ENCODE data around the gene AKNAD1. TPM values are rescaled to one million over a fixed set of nuclear protein-coding genes. Genes with fewer than 3 reads are reported as not detected.

The AKNAD1 gene
- total and polyA plus RNA-seq, 10 of the 15 experiments (the other 5 are each of a cell fraction or from before 2014, with no cell fraction given) = 0.05 to 0.13 (median 0.10) TPM; not detected in 7

DNA sequence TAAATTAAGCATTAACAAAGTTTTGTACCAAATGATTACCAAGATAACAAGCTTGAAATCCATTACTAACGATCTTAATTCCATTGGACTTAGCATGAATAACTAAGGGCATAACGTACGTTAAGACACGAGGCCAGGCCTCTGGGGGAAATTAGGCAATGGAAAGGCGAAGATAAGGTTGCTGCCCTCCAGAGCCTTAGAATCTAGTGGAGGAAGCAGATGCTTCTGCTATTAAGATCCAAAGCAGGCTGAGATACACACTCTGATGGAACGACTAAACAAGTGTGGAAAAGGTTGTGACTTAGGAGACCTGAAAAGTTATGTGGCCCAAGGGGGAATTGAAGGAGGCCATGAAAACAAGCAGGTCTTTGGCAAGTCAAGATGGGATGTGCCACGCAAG lies 6.0 kb downstream of the AKNAD1 start (continued):
- TF ChIP-seq FOS (IDR thresholded peaks at IDR 0.05; ENCODE audit: borderline replicate concordance, extremely low read depth, insufficient read length) (no peak), NBN (IDR thresholded peaks at IDR 0.05) (no peak)

DNA sequence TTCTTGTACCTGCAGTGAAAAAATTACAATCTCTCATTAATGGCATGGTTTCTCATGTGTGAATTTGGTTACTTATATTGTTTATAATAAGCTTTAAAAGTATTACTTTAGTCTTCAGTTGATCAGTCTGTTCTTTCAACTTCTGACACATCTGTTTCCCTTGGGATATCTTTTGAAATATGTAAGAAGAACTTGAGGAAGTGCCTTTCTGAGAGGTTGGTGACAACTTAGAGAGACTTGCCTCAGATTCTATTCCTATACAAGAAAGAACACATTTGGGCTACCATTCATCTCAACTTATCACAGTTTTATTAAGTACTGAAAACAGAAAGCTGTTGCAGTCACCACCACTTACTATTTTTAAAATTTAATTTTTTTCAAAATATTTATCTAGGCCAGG lies 8.1 kb downstream of the AKNAD1 start:
- no peak overlapping the region for H3K4me2 ChIP-seq (ENCODE audit: control insufficient read depth, insufficient read depth)
- DNase-seq (ENCODE audit: low read depth, low spot score) = no peak
- ChIA-PET CTCF (interaction anchor here (1.0 to 1.8 kb wide), 2 partner anchors 14 to 20 kb away, joined by 3 to 6 read pairs; no protein-coding TSS in a partner anchor), SMC1A (ENCODE audit: uncharacterized antibody, unreplicated experiment) (no interaction called here), POLR2A (no interaction called here), RAD21 (ENCODE audit: unreplicated experiment) (no interaction called here)
- no peak for ATAC-seq
- TF ChIP-seq GABPA (IDR thresholded peaks at IDR 0.05; ENCODE audit: low read depth) = no peak
- no peaks in the 10 kb centered on the region for H4K20me1 ChIP-seq (ENCODE audit: control insufficient read depth, insufficient read depth)
- H3K4me1 ChIP-seq (ENCODE audit: control insufficient read depth, insufficient read depth, low read length) = no peaks in the 10 kb centered on the region
- H3K27ac ChIP-seq (ENCODE audit: control insufficient read depth, insufficient read depth) = no peak overlapping the region
- no peak overlapping the region for H3K4me3 ChIP-seq
- no peaks in the 10 kb centered on the region for H3K79me2 ChIP-seq (ENCODE audit: control insufficient read depth, insufficient read depth, low read length)
- H3K9ac ChIP-seq (ENCODE audit: control insufficient read depth, insufficient read depth, low read length) = no peak overlapping the region
- no peaks in the 10 kb centered on the region for H3K36me3 ChIP-seq (ENCODE audit: control insufficient read depth in 2 of 2, insufficient read depth in 2 of 2, low read length in 1 of 2)
- no peak overlapping the region for H2AFZ ChIP-seq (ENCODE audit: control insufficient read depth, low read depth, low read length)
- no peak for FAIRE-seq
- no peaks in the 10 kb centered on the region; a peak in 2 of 4 replicates for H3K27me3 ChIP-seq (replicated peaks in 1 of 2; ENCODE audit: control insufficient read depth in 2 of 2, insufficient read depth in 2 of 2, low read length in 1 of 2)
- BruUV-seq (replicated peaks) = no TSS peak
- no peaks in the 10 kb centered on the region for H3K9me3 ChIP-seq (replicated peaks; ENCODE audit: control insufficient read depth, insufficient read depth, low read length)
- intact Hi-C loops (cut with micrococcal nuclease; ENCODE audit: unreplicated experiment) = no loop called here
- in situ Hi-C loops (cut with MboI) = no loop called here

DNA sequence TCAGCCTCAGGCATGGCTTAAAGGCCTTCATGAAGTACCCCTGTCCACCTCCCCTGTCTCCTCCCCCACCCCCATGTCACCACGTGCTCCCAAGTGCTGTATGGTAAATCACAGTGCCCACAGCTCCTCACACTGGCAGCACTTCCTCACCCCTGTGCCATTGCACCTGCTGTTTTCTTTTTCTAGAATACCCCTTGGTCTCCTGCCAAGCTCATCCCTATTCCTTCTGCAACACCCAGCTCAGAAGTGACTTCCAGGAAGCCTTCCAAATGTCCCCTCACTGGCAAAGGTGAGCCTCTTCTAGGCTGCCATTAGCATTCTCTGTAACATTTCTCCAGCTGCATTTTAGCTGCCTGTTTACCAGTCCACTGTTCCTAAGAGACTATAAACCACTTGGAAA lies 9.4 kb downstream of the AKNAD1 start:
- Histone ChIP-seq H2AFZ (ENCODE audit: control insufficient read depth, low read depth, low read length) (no peak overlapping the region), H3K27me3 (replicated peaks in 1 of 2; ENCODE audit: control insufficient read depth in 2 of 2, insufficient read depth in 2 of 2, low read length in 1 of 2) (no peaks in the 10 kb centered on the region; a peak in 1 of 4 replicates), H3K4me3 (no peak overlapping the region), H3K9ac (ENCODE audit: control insufficient read depth, insufficient read depth, low read length) (no peak overlapping the region), H3K36me3 (ENCODE audit: control insufficient read depth in 2 of 2, insufficient read depth in 2 of 2, low read length in 1 of 2) (no peaks in the 10 kb centered on the region), H3K4me1 (ENCODE audit: control insufficient read depth, insufficient read depth, low read length) (no peaks in the 10 kb centered on the region), H3K4me2 (ENCODE audit: control insufficient read depth, insufficient read depth) (no peak overlapping the region), H3K27ac (ENCODE audit: control insufficient read depth, insufficient read depth) (no peak overlapping the region), H4K20me1 (ENCODE audit: control insufficient read depth, insufficient read depth) (no peaks in the 10 kb centered on the region), H3K79me2 (ENCODE audit: control insufficient read depth, insufficient read depth, low read length) (no peaks in the 10 kb centered on the region), H3K9me3 (replicated peaks; ENCODE audit: control insufficient read depth, insufficient read depth, low read length) (no peaks in the 10 kb centered on the region)
- ChIA-PET POLR2A (no interaction called here), RAD21 (ENCODE audit: unreplicated experiment) (no interaction called here), CTCF (interaction anchor here (1.8 kb wide), 1 partner anchor 19 kb away, joined by 6 read pairs; no protein-coding TSS in a partner anchor), SMC1A (ENCODE audit: uncharacterized antibody, unreplicated experiment) (no interaction called here)
- in situ Hi-C loops (cut with MboI) (no loop called here), intact Hi-C loops (cut with micrococcal nuclease; ENCODE audit: unreplicated experiment) (no loop called here)
- DNase-seq (ENCODE audit: low read depth, low spot score) (no peak), FAIRE-seq (no peak), ATAC-seq (no peak)
- BruUV-seq (replicated peaks) = no TSS peak
- WGBS (ENCODE audit: insufficient coverage, insufficient replicate concordance, low lambda C conversion rate, missing lambda C conversion rate) = no CpG with 5 or more reads among the region's 1 CpG
- TF ChIP-seq TAF1 (IDR thresholded peaks at IDR 0.05; ENCODE audit: borderline replicate concordance, low read depth, low read length) = no peak
- no peak for TF ChIP-seq ZSCAN29 (IDR thresholded peaks at IDR 0.05)
- TF ChIP-seq, protein P1, sequence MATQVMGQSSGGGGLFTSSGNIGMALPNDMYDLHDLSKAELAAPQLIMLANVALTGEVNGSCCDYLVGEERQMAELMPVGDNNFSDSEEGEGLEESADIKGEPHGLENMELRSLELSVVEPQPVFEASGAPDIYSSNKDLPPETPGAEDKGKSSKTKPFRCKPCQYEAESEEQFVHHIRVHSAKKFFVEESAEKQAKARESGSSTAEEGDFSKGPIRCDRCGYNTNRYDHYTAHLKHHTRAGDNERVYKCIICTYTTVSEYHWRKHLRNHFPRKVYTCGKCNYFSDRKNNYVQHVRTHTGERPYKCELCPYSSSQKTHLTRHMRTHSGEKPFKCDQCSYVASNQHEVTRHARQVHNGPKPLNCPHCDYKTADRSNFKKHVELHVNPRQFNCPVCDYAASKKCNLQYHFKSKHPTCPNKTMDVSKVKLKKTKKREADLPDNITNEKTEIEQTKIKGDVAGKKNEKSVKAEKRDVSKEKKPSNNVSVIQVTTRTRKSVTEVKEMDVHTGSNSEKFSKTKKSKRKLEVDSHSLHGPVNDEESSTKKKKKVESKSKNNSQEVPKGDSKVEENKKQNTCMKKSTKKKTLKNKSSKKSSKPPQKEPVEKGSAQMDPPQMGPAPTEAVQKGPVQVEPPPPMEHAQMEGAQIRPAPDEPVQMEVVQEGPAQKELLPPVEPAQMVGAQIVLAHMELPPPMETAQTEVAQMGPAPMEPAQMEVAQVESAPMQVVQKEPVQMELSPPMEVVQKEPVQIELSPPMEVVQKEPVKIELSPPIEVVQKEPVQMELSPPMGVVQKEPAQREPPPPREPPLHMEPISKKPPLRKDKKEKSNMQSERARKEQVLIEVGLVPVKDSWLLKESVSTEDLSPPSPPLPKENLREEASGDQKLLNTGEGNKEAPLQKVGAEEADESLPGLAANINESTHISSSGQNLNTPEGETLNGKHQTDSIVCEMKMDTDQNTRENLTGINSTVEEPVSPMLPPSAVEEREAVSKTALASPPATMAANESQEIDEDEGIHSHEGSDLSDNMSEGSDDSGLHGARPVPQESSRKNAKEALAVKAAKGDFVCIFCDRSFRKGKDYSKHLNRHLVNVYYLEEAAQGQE (IDR thresholded peaks at IDR 0.05; ENCODE audit: low read depth, low read length) = no peak
- no peak for TF ChIP-seq HDAC2 (IDR thresholded peaks at IDR 0.05)
- TF ChIP-seq, protein P2, sequence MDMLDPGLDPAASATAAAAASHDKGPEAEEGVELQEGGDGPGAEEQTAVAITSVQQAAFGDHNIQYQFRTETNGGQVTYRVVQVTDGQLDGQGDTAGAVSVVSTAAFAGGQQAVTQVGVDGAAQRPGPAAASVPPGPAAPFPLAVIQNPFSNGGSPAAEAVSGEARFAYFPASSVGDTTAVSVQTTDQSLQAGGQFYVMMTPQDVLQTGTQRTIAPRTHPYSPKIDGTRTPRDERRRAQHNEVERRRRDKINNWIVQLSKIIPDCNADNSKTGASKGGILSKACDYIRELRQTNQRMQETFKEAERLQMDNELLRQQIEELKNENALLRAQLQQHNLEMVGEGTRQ (IDR thresholded peaks at IDR 0.05; ENCODE audit: borderline replicate concordance, low read depth, low read length) = no peak
- TF ChIP-seq, protein P3, sequence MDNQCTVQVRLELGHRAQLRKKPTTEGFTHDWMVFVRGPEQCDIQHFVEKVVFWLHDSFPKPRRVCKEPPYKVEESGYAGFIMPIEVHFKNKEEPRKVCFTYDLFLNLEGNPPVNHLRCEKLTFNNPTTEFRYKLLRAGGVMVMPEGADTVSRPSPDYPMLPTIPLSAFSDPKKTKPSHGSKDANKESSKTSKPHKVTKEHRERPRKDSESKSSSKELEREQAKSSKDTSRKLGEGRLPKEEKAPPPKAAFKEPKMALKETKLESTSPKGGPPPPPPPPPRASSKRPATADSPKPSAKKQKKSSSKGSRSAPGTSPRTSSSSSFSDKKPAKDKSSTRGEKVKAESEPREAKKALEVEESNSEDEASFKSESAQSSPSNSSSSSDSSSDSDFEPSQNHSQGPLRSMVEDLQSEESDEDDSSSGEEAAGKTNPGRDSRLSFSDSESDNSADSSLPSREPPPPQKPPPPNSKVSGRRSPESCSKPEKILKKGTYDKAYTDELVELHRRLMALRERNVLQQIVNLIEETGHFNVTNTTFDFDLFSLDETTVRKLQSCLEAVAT (IDR thresholded peaks at IDR 0.05) = no peak
- no peak for TF ChIP-seq MXI1 (IDR thresholded peaks at IDR 0.05; ENCODE audit: low read depth, low read length)
- TF ChIP-seq EED (IDR thresholded peaks at IDR 0.05; ENCODE audit: low read depth) = no peak
- TF ChIP-seq SUZ12 (IDR thresholded peaks at IDR 0.05; ENCODE audit: unreplicated experiment) = no peak

All from GM12878 (cell line).